ENCODE measurements around the gene SPNS3. TPM values are rescaled to one million over a fixed set of nuclear protein-coding genes. Genes with fewer than 3 reads are reported as not detected.

The SPNS3 gene
- total and polyA plus RNA-seq, 2 of the 8 experiments (the other 6 are each of a cell fraction or from before 2014, with no cell fraction given), result not detected

DNA sequence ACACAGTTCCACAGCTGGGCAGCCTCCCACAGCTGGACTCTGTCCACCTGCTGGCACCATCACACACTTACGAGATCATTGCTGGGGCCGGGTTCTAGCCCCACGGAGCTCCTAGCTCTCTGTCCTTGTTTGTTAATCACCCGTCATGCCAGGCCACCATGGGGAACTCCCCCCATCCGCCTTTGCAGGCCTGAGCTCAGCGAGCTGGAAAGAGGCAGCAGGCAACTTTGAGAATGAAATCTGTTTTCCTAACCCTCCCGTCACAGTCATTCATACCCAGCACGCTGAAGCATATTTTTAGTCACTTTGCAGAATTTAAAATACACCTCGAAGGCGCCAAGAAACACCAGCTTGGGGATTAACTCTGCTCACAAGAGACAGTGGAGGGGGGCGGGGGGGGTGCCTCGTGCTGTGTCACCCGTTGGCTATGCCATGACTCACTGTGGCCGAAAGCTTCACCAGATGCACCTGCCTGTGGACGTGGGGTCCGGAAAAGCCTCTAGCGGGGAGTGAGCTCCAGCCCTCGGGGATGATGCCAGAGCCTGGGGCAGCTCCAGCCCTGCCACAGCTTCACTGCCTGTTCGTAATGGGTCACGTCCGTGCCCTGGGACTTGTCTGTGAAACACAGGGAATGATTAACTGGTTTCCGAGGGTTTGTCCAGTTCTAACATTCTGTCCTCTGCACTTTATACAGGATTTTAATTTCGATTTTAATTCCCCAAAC lies 63.5 kb downstream of the SPNS3 start:
- H3K9ac ChIP-seq (replicated peaks in 1 of 4; ENCODE audit: extremely low read depth in 1 of 4, low read depth in 3 of 4, low read length in 3 of 4), result no peak overlapping the region
- no peak overlapping the region for H3K23ac ChIP-seq (ENCODE audit: insufficient read length)
- H3K9me3 ChIP-seq (ENCODE audit: insufficient read depth in 2 of 2, low read depth in 1 of 2, low read length in 1 of 2), result no peaks in the 10 kb centered on the region
- H3K4ac ChIP-seq (replicated peaks; ENCODE audit: insufficient read length, low read depth, low read length), result no peak overlapping the region
- no peaks in the 10 kb centered on the region for H3K79me2 ChIP-seq (ENCODE audit: control insufficient read depth in 1 of 2, insufficient read depth in 2 of 2, low read length in 2 of 2)
- no peak for FAIRE-seq
- no peaks in the 10 kb centered on the region for H3K36me3 ChIP-seq (ENCODE audit: control insufficient read depth in 2 of 4, insufficient read depth in 4 of 4, low read length in 3 of 4)
- no peak overlapping the region for H4K91ac ChIP-seq (replicated peaks; ENCODE audit: insufficient read length, low read length)
- no peak overlapping the region for H4K8ac ChIP-seq (ENCODE audit: extremely low read depth, insufficient read depth, low read length)
- peaks cover 23 to 49% (median 45%) of the 10 kb centered on the region in 4 experiments for H3K27me3 ChIP-seq (replicated peaks in 1 of 4; ENCODE audit: control insufficient read depth in 3 of 4, extremely low read depth in 1 of 4, insufficient read depth in 3 of 4, low read length in 3 of 4)
- H4K5ac ChIP-seq (ENCODE audit: insufficient read length, low read depth, low read length), result no peak overlapping the region
- peaks cover 0 to 13% (median 8%) of the 10 kb centered on the region in 4 experiments; a peak in 5 of 7 replicates for H3K4me1 ChIP-seq (replicated peaks in 1 of 4; ENCODE audit: control insufficient read depth in 3 of 4, insufficient read depth in 4 of 4, low read length in 3 of 4)
- peaks cover 0 to 5% of the 10 kb centered on the region in 2 experiments for H4K20me1 ChIP-seq (replicated peaks in 1 of 2; ENCODE audit: control insufficient read depth in 1 of 2, insufficient read depth in 2 of 2, low read length in 2 of 2)
- ChIA-PET POLR2A (ENCODE audit: partially characterized antibody) (interaction anchor here (0.6 to 1.2 kb wide), 3 partner anchors 39 to 1235 kb away, joined by 3 read pairs; no protein-coding TSS in a partner anchor), CTCF (ENCODE audit: partially characterized antibody) (interaction anchor here (0.7 to 3.5 kb wide), 7 partner anchors 9 to 456 kb away, joined by 3 to 12 read pairs (median 4); no protein-coding TSS in a partner anchor)
- H3K56ac ChIP-seq (replicated peaks; ENCODE audit: insufficient read length, low read depth, low read length), result no peak overlapping the region
- H2AK5ac ChIP-seq (ENCODE audit: low read depth, low read length), result no peak overlapping the region
- DNase-seq (ENCODE audit: low read depth in 1 of 2, low spot score in 2 of 2), result no peak
- no peak overlapping the region for H2BK15ac ChIP-seq (ENCODE audit: low read length)
- no peak overlapping the region for H2AFZ ChIP-seq (ENCODE audit: low read length)
- no peaks in the 10 kb centered on the region for H3K79me1 ChIP-seq (ENCODE audit: low read depth, low read length)
- H3K23me2 ChIP-seq (ENCODE audit: low read depth, low read length), result peaks cover 16% of the 10 kb centered on the region; the same call in 1 of the 2 replicates
- H3K18ac ChIP-seq (ENCODE audit: extremely low read depth, low read length), result no peak overlapping the region
- H2BK12ac ChIP-seq (ENCODE audit: low read depth, low read length), result no peak overlapping the region
- H3K4me3 ChIP-seq (ENCODE audit: extremely low read depth in 1 of 4, insufficient read depth in 2 of 4, low read depth in 3 of 4, low read length in 4 of 4), result no peak overlapping the region
- no peak overlapping the region for H2BK5ac ChIP-seq (ENCODE audit: low read depth, low read length)
- H2BK20ac ChIP-seq (ENCODE audit: low read length), result no peak overlapping the region
- H3K14ac ChIP-seq (ENCODE audit: insufficient read length), result no peak overlapping the region
- no peak overlapping the region for H3K27ac ChIP-seq (ENCODE audit: low read depth, low read length)
- H2BK120ac ChIP-seq (replicated peaks; ENCODE audit: low read depth, low read length), result no peak overlapping the region
- WGBS, 2 experiments (ENCODE audit: extremely low coverage in 1 of 2, insufficient coverage in 1 of 2, insufficient read length in 1 of 2, insufficient replicate concordance in 2 of 2, low coverage in 1 of 2, low lambda C conversion rate in 2 of 2, missing lambda C conversion rate in 1 of 2), result 82% methylated on average over 20 of the region's 23 CpGs; no CpG with 5 or more reads in 1 of the 2 experiments
- H3K4me2 ChIP-seq (ENCODE audit: insufficient read depth in 1 of 2, low read depth in 2 of 2, low read length in 2 of 2), result no peak overlapping the region; a peak in 1 of 4 replicates
- TF ChIP-seq BRCA1 (IDR thresholded peaks at IDR 0.05; ENCODE audit: low read depth, low read length), result no peak
- no peak for TF ChIP-seq KDM1A (IDR thresholded peaks at IDR 0.05; ENCODE audit: borderline replicate concordance, low read length)
- TF ChIP-seq SIX5 (IDR thresholded peaks at IDR 0.05; ENCODE audit: low read depth, low read length), result no peak
